Glutamatergic neuron (in vitro differentiated cells): ENCODE data around the gene PIM3. TPM values are rescaled to one million over a fixed set of nuclear protein-coding genes. Genes with fewer than 3 reads are reported as not detected.

ENCODE experiments used
- DNase-seq: peaks from one replicate; pipeline ENCODE4 v3.0.0; 2022
- H3K27ac Mint-ChIP-seq: one replicate; pipeline ENCODE4 v1.8.0; 2020; ENCODE audit warnings: mild to moderate bottlenecking, mixed read lengths, inconsistent platforms; ENCODE audit not compliant: unreplicated experiment
- H3K27me3 Mint-ChIP-seq: one replicate; pipeline ENCODE4 v1.8.0; 2020; ENCODE audit warnings: mild to moderate bottlenecking, moderate library complexity, mixed read lengths, inconsistent platforms; ENCODE audit not compliant: unreplicated experiment
- H3K36me3 Mint-ChIP-seq: one replicate; pipeline ENCODE4 v1.8.0; 2020; ENCODE audit warnings: mild to moderate bottlenecking, mixed read lengths, inconsistent platforms; ENCODE audit not compliant: unreplicated experiment
- H3K4me1 Mint-ChIP-seq: one replicate; pipeline ENCODE4 v1.8.0; 2020; ENCODE audit warnings: mild to moderate bottlenecking, low read depth, mixed read lengths, inconsistent platforms; ENCODE audit not compliant: unreplicated experiment
- H3K4me3 Mint-ChIP-seq: one replicate; pipeline ENCODE4 v1.8.0; 2020; ENCODE audit warnings: mild to moderate bottlenecking, mixed read lengths, inconsistent platforms; ENCODE audit not compliant: unreplicated experiment
- H3K9me3 Mint-ChIP-seq: one replicate; pipeline ENCODE4 v1.8.0; 2020; ENCODE audit warnings: mild to moderate bottlenecking, moderate library complexity, mixed read lengths, inconsistent platforms; ENCODE audit not compliant: unreplicated experiment
- total RNA-seq: library from RNA; stranded (reverse); fragmentation: NEBNext Ultra II Directional; extraction: Animal tissue kit (Norgen Biotek cat#: 25700); gene quantifications from one replicate; pipeline ENCODE4 v1.2.1, GENCODE V29; 2021; ENCODE audit not compliant: unreplicated experiment
- TF ChIP-seq, protein P1 (sequence below): fragments of 200-600 bp; sonication (generic); IDR thresholded peaks from one replicate; pipeline ENCODE4 v1.5.0; 2021; ENCODE audit not compliant: partially characterized antibody, unreplicated experiment

PIM3 gene
- total RNA-seq, 1 donor from 2014 or later = 32.3 TPM

- Mint-ChIP-seq H3K4me3 (no peak overlapping the region), H3K27ac (no peak overlapping the region), H3K9me3 (peaks cover 2% of the 10 kb centered on the region), H3K27me3 (no peaks in the 10 kb centered on the region), H3K4me1 (peaks cover 7% of the 10 kb centered on the region), H3K36me3 (no peaks in the 10 kb centered on the region)
- DNase-seq = no peak
- TF ChIP-seq, protein P1, sequence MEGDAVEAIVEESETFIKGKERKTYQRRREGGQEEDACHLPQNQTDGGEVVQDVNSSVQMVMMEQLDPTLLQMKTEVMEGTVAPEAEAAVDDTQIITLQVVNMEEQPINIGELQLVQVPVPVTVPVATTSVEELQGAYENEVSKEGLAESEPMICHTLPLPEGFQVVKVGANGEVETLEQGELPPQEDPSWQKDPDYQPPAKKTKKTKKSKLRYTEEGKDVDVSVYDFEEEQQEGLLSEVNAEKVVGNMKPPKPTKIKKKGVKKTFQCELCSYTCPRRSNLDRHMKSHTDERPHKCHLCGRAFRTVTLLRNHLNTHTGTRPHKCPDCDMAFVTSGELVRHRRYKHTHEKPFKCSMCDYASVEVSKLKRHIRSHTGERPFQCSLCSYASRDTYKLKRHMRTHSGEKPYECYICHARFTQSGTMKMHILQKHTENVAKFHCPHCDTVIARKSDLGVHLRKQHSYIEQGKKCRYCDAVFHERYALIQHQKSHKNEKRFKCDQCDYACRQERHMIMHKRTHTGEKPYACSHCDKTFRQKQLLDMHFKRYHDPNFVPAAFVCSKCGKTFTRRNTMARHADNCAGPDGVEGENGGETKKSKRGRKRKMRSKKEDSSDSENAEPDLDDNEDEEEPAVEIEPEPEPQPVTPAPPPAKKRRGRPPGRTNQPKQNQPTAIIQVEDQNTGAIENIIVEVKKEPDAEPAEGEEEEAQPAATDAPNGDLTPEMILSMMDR = no peak
These were observed 22.6 kb upstream of the PIM3 start for GRCh38 chr22:49937758-49938564.

GRCh38 chr22:49938565-49939136 is 21.9 kb upstream of the PIM3 start:
- Mint-ChIP-seq H3K36me3 (no peaks in the 10 kb centered on the region), H3K27ac (no peak overlapping the region), H3K27me3 (no peaks in the 10 kb centered on the region), H3K4me3 (no peak overlapping the region), H3K4me1 (peaks cover 3% of the 10 kb centered on the region), H3K9me3 (peaks cover 2% of the 10 kb centered on the region)
- DNase-seq = no peak
- TF ChIP-seq, protein P1 = no peak

DNA sequence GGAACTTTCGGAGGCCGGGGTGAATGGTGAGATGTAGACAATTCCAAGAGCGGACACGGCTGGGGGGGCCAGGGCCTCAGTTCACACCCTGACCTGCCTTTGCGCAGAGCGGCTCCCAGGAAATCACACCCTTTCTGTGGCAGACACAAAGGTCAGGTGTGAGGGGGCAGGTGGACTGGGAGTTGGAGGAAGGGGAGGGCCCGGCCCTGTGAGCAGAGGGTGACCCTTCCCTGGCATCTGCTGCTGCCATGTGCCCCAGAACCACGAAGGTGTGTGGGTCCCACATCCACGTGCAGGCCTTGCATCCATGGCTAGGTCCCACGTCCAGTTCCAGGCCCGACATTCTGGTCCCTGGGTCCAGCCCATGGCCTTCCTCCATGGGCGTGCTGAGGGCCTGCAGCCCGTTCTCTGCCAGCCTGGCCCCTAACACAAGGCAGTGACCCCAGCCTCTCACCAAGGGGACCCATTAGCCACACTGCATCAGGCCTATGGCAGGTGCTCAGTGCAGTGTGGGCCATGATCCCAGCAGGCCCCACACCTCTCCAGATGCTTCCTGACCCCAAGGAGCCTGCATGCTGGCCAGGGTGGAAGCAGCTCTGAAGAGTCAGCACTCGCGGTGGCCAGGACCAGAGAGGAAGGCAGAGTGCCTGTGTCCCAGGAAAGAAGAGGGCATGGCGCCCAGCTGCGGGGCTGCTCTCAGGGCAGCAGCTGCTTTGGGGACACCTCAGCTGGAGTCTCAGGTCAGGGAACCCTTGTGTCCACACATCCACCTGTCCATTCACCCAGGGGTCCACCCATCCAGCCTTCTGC is 18.9 kb upstream of the PIM3 start:
- Mint-ChIP-seq H3K9me3 (peaks cover 2% of the 10 kb centered on the region), H3K27ac (no peak overlapping the region), H3K4me1 (peaks cover 3% of the 10 kb centered on the region), H3K27me3 (peaks cover 3% of the 10 kb centered on the region), H3K36me3 (no peaks in the 10 kb centered on the region), H3K4me3 (no peak overlapping the region)
- TF ChIP-seq, protein P1 = no peak
- DNase-seq = no peak

GRCh38 chr22:49942565-49943404 is 17.8 kb upstream of the PIM3 start:
- Mint-ChIP-seq H3K36me3 (no peaks in the 10 kb centered on the region), H3K4me3 (no peak overlapping the region), H3K9me3 (peaks cover 2% of the 10 kb centered on the region), H3K27me3 (peaks cover 3% of the 10 kb centered on the region), H3K27ac (no peak overlapping the region), H3K4me1 (no peaks in the 10 kb centered on the region)
- DNase-seq = no peak
- TF ChIP-seq, protein P1 = no peak
